ENCODE measurements around the gene ARID3A.

Gene ARID3A

DNA sequence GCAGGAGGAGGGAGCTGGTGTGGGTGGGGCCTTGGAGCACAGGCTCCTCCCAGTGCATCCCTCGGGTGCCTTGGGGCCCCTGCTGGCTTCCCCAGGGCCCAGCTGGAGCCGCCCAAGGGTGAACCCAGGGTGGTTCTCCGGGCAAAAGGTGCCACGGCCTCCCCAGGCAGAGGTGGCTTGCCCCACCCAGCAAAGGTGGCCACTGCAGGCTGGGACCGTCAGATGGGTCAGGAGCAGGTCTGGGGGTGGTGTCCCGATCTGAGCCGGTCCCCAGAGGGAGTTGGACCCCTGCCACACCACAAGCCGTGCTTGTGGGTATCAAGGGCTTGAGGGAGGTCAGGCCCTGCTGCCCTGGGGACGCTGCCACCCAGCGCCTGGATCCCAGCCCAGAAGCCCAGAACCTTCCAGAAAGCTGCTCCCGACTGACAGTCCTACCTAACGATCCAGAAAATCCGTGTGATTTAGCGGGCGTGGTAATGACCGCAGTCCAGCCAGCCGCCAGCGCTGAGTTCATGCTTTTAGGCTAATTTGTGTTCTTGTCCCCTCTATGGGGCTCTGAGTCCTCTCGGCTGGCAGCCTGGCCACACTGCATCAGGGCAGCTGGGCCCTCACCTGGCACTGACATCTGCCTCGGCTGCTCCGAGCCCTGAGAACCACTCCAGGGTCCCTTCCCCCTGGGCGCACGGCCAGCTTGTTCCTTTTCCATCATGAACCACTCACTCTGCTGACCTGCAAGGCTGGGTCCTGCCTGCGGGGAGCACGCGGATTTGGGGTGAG, 69.4 kb downstream of the ARID3A start:
- peaks cover 34% of the 10 kb centered on the region for H3K27me3 ChIP-seq (ENCODE audit: insufficient read depth, poor library complexity, severe bottlenecking)
- H3K4me3 ChIP-seq (replicated peaks; ENCODE audit: insufficient read depth, low read length): no peak overlapping the region
- no peak overlapping the region for H3K27ac ChIP-seq (replicated peaks)
- no peak for TF ChIP-seq SPI1 (IDR thresholded peaks at IDR 0.05; ENCODE audit: borderline replicate concordance, low read depth)
- TF ChIP-seq REST (IDR thresholded peaks at IDR 0.05; ENCODE audit: insufficient replicate concordance, low read depth): no peak
- TF ChIP-seq POLR2AphosphoS5 (IDR thresholded peaks at IDR 0.05; ENCODE audit: low read depth): no peak
- TF ChIP-seq, protein P1, sequence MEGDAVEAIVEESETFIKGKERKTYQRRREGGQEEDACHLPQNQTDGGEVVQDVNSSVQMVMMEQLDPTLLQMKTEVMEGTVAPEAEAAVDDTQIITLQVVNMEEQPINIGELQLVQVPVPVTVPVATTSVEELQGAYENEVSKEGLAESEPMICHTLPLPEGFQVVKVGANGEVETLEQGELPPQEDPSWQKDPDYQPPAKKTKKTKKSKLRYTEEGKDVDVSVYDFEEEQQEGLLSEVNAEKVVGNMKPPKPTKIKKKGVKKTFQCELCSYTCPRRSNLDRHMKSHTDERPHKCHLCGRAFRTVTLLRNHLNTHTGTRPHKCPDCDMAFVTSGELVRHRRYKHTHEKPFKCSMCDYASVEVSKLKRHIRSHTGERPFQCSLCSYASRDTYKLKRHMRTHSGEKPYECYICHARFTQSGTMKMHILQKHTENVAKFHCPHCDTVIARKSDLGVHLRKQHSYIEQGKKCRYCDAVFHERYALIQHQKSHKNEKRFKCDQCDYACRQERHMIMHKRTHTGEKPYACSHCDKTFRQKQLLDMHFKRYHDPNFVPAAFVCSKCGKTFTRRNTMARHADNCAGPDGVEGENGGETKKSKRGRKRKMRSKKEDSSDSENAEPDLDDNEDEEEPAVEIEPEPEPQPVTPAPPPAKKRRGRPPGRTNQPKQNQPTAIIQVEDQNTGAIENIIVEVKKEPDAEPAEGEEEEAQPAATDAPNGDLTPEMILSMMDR (IDR thresholded peaks at IDR 0.05; ENCODE audit: insufficient read depth, low read length): no peak
- TF ChIP-seq GABPA (IDR thresholded peaks at IDR 0.05; ENCODE audit: low read depth): no peak
- no peak for DNase-seq (ENCODE audit: low read depth in 1 of 2, low spot score in 1 of 2)

GRCh38 chr19:996051-996838, 70.4 kb downstream of the ARID3A start:
- H3K4me3 ChIP-seq (replicated peaks; ENCODE audit: insufficient read depth, low read length): no peak overlapping the region
- H3K27me3 ChIP-seq (ENCODE audit: insufficient read depth, poor library complexity, severe bottlenecking): peaks cover 40% of the 10 kb centered on the region
- no peak overlapping the region for H3K27ac ChIP-seq (replicated peaks)
- TF ChIP-seq REST (IDR thresholded peaks at IDR 0.05; ENCODE audit: insufficient replicate concordance, low read depth): no peak
- TF ChIP-seq POLR2AphosphoS5 (IDR thresholded peaks at IDR 0.05; ENCODE audit: low read depth): peak; percentile 26; the same call in 1 of the 2 replicates
- TF ChIP-seq, protein P1 (IDR thresholded peaks at IDR 0.05; ENCODE audit: insufficient read depth, low read length): no peak
- TF ChIP-seq SPI1 (IDR thresholded peaks at IDR 0.05; ENCODE audit: borderline replicate concordance, low read depth): no peak
- DNase-seq (ENCODE audit: low read depth in 1 of 2, low spot score in 1 of 2): peak in 1 of 2 experiments; percentile 30

DNA sequence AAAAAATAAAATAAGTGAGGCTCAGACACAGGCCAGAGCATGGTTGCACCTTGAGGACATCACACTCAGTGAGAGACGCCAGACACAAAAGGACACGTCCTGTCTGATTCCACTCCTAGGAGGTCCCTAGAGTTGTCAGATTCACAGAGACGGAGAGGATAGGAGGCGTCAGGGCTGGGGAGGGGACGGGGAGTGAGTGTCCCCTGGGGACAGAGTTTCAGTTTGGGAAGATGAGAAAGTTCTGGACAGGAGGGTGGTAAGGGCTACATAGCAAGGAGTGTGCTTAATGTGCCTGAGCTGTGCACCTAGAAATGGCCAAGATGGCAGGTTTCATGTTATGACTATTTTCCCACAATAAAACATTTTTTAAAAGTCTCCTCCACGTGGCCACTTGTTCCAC, 72.2 kb downstream of the ARID3A start:
- H3K4me3 ChIP-seq (replicated peaks; ENCODE audit: insufficient read depth, low read length): no peak overlapping the region
- TF ChIP-seq REST (IDR thresholded peaks at IDR 0.05; ENCODE audit: insufficient replicate concordance, low read depth): no peak
- TF ChIP-seq POLR2AphosphoS5 (IDR thresholded peaks at IDR 0.05; ENCODE audit: low read depth): no peak
- TF ChIP-seq, protein P1 (IDR thresholded peaks at IDR 0.05; ENCODE audit: insufficient read depth, low read length): no peak
- no peak for TF ChIP-seq SPI1 (IDR thresholded peaks at IDR 0.05; ENCODE audit: borderline replicate concordance, low read depth)
- TF ChIP-seq GABPA (IDR thresholded peaks at IDR 0.05; ENCODE audit: low read depth): no peak

More for the DNA sequence above, 72.2 kb downstream of the ARID3A start:
- DNase-seq (ENCODE audit: low read depth in 1 of 2, low spot score in 1 of 2): no peak
- Histone ChIP-seq H3K27ac (replicated peaks) (no peak overlapping the region), H3K27me3 (ENCODE audit: insufficient read depth, poor library complexity, severe bottlenecking) (peaks cover 44% of the 10 kb centered on the region)

Data from HL-60 (cell line).